GM18526 (cell line): ENCODE measurements around the gene SERBP1.
A peak's percentile ranks its signal among the peaks of the same experiment; 100 is the strongest.

Source experiments
- POLR2A ChIP-seq: IDR thresholded peaks from 3 replicates; pipeline ENCODE4 v1.6.1; 2011; ENCODE audit not compliant: insufficient read length; ENCODE audit errors: extremely low read depth

SERBP1 gene

GRCh38 chr1:67429528-67430357 is 459 bp downstream of the SERBP1 start:
- TF ChIP-seq POLR2A = peak; percentile 30

DNA sequence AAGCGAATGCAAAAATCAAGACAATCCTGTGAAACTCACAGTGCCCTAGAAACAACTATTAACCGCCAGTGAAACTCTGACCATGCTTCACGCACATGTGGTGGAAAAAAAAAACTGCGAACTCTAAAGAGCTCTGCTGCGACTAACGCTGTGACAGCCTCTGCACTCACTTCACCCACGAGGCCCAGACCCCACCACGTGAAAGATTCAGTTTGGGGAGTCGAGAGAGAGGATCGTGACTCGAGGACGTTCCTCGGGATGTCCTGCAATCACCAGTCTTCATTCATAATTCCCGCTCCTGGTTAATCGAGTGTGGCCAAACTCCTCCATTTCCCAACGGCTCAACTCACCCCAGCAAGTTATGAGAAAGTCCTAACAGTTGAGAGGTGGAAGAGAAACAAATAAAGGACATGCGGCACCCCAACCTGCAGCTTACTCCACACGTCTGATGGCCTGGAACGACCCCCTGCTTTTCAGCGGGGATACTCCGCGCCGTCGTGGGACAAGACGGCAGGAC is 1.1 kb downstream of the SERBP1 start:
- TF ChIP-seq POLR2A = no peak

GRCh38 chr1:67427947-67428346 is 2.3 kb downstream of the SERBP1 start:
- no peak for TF ChIP-seq POLR2A

DNA sequence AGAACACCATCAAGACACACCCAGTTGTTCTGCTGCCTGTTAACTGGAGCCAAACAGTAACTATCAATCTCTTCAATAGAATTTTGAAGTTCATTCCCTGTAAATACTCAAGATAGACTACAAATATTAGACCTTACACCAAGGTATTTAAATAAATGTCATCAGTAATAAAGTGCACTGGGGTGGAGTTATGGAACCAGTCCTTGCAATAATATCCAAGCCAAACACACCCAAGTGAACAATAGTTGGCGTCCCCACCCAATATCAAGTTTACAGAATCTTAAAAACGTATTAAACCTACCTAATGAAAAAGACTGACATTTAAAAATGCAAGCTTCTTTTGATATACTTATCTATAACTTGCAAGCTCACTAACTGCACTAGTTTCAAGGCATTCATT is 2.7 kb downstream of the SERBP1 start:
- TF ChIP-seq POLR2A = no peak

GRCh38 chr1:67420835-67421492 is 9.2 kb downstream of the SERBP1 start:
- no peak for TF ChIP-seq POLR2A

DNA sequence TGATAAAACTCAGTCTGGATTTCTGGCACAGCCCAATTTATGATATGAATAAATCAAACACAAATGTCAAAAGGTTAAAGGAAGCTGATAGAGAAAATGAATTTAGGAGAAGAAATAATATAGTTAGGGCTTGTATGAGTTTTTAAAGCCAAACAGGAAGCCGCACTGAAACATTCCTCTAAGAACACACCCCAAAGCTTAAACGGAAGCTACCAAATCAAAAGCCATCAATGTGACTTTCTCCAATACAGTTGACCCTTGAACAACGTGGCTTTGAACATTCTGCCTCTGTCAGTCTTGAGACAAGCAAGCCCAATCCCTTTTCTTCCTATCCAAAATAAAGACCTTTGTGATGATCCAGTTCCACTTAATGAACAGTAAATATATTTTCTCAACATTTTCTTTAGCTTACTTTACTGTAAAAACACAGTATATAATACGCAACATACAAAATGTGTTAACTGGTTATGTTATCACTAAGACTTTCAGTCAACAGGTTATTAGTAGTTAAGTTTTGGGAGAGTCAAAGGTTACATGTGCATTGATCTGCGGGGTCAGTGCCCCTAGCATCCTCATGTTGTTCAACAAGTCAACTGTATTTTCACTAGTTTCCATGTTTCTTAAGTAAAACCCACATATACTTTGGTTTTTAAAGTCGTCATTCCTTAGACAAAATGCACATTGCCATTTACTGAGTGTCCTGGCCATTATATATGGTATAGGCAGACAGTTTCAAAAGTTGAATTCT is 11.2 kb downstream of the SERBP1 start:
- TF ChIP-seq POLR2A = no peak

DNA sequence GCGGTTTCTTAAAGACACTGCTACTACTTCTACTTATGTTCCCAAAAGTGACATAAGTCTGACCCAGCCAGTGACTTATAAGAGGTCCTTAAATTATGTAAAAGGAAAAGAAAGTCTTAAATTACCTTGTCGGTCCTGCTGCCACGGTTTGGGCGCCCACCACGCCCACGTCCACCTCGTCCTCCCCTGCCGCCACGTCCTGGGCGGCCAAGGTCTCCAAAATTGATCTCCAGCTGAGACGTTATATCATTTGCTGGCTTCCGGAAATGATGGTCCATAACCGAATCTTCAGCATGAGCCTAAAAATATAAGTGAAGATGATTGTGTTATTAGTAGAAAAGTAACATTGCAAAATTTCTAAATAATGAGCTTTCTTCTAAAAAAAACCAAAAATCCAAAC is 15.2 kb downstream of the SERBP1 start:
- no peak for TF ChIP-seq POLR2A

- TF ChIP-seq POLR2A = no peak
Measured at GRCh38 chr1:67414574-67414973, 15.6 kb downstream of the SERBP1 start.

DNA sequence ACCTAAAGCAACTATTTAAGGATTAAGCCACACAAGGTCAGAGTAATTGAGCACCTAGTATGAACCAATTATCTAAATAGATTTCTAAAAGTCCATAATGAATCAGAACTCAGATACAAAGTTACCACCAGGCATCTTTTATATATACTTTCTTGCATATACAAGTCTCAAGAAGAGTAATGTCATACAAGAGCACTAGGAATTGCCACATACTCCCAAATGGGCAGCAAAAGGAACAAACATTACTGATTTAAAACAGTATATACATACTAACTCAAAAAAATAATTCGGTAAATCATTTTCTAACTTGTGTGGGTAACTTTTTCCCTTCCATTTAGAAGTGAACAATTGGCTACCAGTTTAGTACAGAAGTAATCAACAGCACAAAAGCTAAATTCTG is 22.1 kb downstream of the SERBP1 start:
- no peak for TF ChIP-seq POLR2A

- TF ChIP-seq POLR2A = no peak
Measured at GRCh38 chr1:67407498-67407897, 22.7 kb downstream of the SERBP1 start.

DNA sequence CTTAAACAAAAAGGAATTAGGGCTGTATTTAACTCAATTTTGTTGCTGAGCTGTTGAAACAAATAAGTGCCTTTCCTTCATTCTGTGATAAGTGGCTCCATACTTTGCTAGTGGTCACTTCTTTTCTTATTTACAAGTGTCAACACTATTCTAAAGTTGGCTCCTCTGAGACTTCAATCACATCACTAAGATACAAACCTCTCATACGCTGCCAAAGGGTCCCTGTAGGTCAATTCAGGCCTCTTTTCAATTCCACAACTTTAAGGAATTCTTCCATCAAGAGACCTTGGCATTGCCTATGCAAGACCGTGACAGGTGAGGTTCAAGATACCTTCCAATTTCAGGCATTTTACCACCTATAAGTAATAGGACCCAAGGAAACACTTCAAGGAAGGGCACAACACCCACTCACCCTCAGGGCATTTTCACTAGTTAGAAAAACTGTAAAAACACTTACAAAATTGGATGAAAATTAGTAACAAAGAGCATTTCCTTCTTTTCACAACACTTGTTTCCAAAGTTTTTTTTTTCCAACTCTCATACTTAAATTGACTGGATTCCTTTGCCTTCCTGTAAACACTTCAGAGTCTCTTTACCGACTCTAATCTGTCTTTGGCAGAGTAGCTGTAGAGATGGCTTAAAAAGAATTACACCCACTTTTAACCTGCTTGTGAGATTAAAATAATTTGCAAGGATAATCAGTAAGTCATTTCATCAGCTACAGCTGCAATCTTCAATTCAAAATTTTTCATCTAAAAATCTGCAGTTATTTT is 24.5 kb downstream of the SERBP1 start:
- TF ChIP-seq POLR2A = no peak

GRCh38 chr1:67404212-67404620 is 26.0 kb downstream of the SERBP1 start:
- TF ChIP-seq POLR2A = no peak

- TF ChIP-seq POLR2A = no peak
Measured at GRCh38 chr1:67401443-67401842, 28.8 kb downstream of the SERBP1 start.

- no peak for TF ChIP-seq POLR2A
Measured at GRCh38 chr1:67399199-67399993, 30.8 kb downstream of the SERBP1 start.

DNA sequence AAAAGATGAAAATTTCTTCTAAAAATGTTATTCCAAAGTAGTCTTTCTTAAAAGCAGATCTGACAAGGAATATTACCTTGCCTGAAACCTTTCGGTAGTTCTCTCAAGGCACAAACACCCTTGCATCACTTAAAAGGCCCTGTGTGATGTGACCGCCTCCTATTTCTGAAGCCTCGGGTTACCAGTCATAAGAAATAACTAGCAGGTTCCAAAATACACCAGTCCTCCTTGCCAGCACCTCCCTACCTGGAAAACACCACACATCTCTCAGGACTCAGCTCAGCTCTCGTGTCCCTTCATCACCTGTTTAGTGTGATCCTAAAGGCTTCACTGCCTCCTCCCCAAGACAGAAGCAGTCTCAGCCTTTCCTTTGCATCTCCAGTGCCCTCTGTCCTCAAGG is 35.7 kb downstream of the SERBP1 start:
- no peak for TF ChIP-seq POLR2A

GRCh38 chr1:67393737-67394136 is 36.5 kb downstream of the SERBP1 start:
- TF ChIP-seq POLR2A = no peak
